Measurements from ENCODE around the gene KLLN.
"Not testable (repeated sequence)": the region's sequence is repeated elsewhere in the genome, so short reads cannot be mapped to it uniquely, and the experiment has no call there.

The KLLN gene

GRCh38 chr10:87863053-87863943 lies at the start of gene KLLN, which contains the start of gene PTEN:
TSS of gene KLLN (minus strand) at chr10:87863533. CDS start at chr10:87862487, 1,046 bp downstream.
TSS of gene PTEN (plus strand) at chr10:87863625. CDS start at chr10:87864470, 845 bp downstream.
- Histone ChIP-seq H3K36me3 (no peaks in the 10 kb centered on the region), H3K9ac (peak within 1 kb of the TSS; percentile 99), H3K27ac (peak within 1 kb of the TSS; percentile 97), H3K9me3 (no peaks in the 10 kb centered on the region), H3K27me3 (no peaks in the 10 kb centered on the region), H4K20me1 (peaks cover 46% of the 10 kb centered on the region), H3K4me2 (peak within 1 kb of the TSS; percentile 95), H3K4me1 (peaks cover 22% of the 10 kb centered on the region), H3K4me3 (peak within 1 kb of the TSS; percentile 90)
- TF ChIP-seq Cebpa-rat (IDR thresholded peaks at IDR 0.05) = no peak

- H3K4me1 ChIP-seq = not testable (repeated sequence)
These were observed 40.1 kb upstream of the KLLN start for GRCh38 chr10:87903396-87903795.

GRCh38 chr10:87897957-87898356 lies 34.6 kb upstream of the KLLN start:
- not testable (repeated sequence) for H3K27ac ChIP-seq, H3K9ac ChIP-seq, H3K4me2 ChIP-seq, H3K4me3 ChIP-seq, H3K4me1 ChIP-seq, H3K27me3 ChIP-seq
- Histone ChIP-seq H4K20me1 (peaks cover 61% of the 10 kb centered on the region), H3K36me3 (peaks cover 83% of the 10 kb centered on the region), H3K9me3 (peaks cover 57% of the 10 kb centered on the region)

More at GRCh38 chr10:87903396-87903795, 40.1 kb upstream of the KLLN start:
- not testable (repeated sequence) for H3K4me3 ChIP-seq, H3K27ac ChIP-seq, H3K27me3 ChIP-seq, H3K9ac ChIP-seq, H3K4me2 ChIP-seq
- peaks cover 78% of the 10 kb centered on the region for H3K36me3 ChIP-seq
- H3K9me3 ChIP-seq = peaks cover 52% of the 10 kb centered on the region
- H4K20me1 ChIP-seq = peaks cover 73% of the 10 kb centered on the region

- peaks cover 40% of the 10 kb centered on the region for H3K9me3 ChIP-seq
- H3K27me3 ChIP-seq = no peaks in the 10 kb centered on the region
- peaks cover 63% of the 10 kb centered on the region for H4K20me1 ChIP-seq
- H3K9ac ChIP-seq = no peak overlapping the region
- H3K4me2 ChIP-seq = no peak overlapping the region
- H3K36me3 ChIP-seq = peaks cover 82% of the 10 kb centered on the region
- TF ChIP-seq Cebpa-rat (IDR thresholded peaks at IDR 0.05) = no peak
- no peaks in the 10 kb centered on the region for H3K4me1 ChIP-seq
- H3K4me3 ChIP-seq = no peak overlapping the region
- no peak overlapping the region for H3K27ac ChIP-seq
These were observed 32.9 kb upstream of the KLLN start for GRCh38 chr10:87896216-87896615.

- TF ChIP-seq Cebpa-rat (IDR thresholded peaks at IDR 0.05) = no peak
- Histone ChIP-seq H3K27ac (no peak overlapping the region), H3K9me3 (peaks cover 39% of the 10 kb centered on the region), H3K27me3 (no peaks in the 10 kb centered on the region), H3K4me1 (no peaks in the 10 kb centered on the region), H3K9ac (no peak overlapping the region), H3K4me3 (no peak overlapping the region), H4K20me1 (peaks cover 66% of the 10 kb centered on the region), H3K4me2 (no peak overlapping the region), H3K36me3 (peaks cover 86% of the 10 kb centered on the region)
These were observed 32.1 kb upstream of the KLLN start for GRCh38 chr10:87895430-87895829.

- no peak for TF ChIP-seq Cebpa-rat (IDR thresholded peaks at IDR 0.05)
- Histone ChIP-seq H3K36me3 (peaks cover 70% of the 10 kb centered on the region), H3K4me3 (no peak overlapping the region), H3K9ac (no peak overlapping the region), H3K4me2 (no peak overlapping the region), H3K27me3 (no peaks in the 10 kb centered on the region), H3K9me3 (peaks cover 25% of the 10 kb centered on the region), H3K27ac (no peak overlapping the region), H3K4me1 (no peaks in the 10 kb centered on the region), H4K20me1 (peaks cover 74% of the 10 kb centered on the region)
These were observed 24.4 kb upstream of the KLLN start for GRCh38 chr10:87887548-87888289.

GRCh38 chr10:87887146-87887545 lies 23.8 kb upstream of the KLLN start:
- Histone ChIP-seq H3K9ac (no peak overlapping the region), H3K4me3 (no peak overlapping the region), H4K20me1 (peaks cover 73% of the 10 kb centered on the region), H3K27me3 (no peaks in the 10 kb centered on the region), H3K4me2 (no peak overlapping the region), H3K36me3 (peaks cover 68% of the 10 kb centered on the region), H3K27ac (no peak overlapping the region), H3K9me3 (peaks cover 25% of the 10 kb centered on the region), H3K4me1 (no peaks in the 10 kb centered on the region)
- no peak for TF ChIP-seq Cebpa-rat (IDR thresholded peaks at IDR 0.05)

GRCh38 chr10:87886635-87887034 lies 23.3 kb upstream of the KLLN start:
- peaks cover 68% of the 10 kb centered on the region for H4K20me1 ChIP-seq
- H3K27ac ChIP-seq = no peak overlapping the region
- H3K36me3 ChIP-seq = peaks cover 66% of the 10 kb centered on the region
- H3K4me1 ChIP-seq = no peaks in the 10 kb centered on the region
- H3K9ac ChIP-seq = no peak overlapping the region
- peaks cover 25% of the 10 kb centered on the region for H3K9me3 ChIP-seq
- no peak overlapping the region for H3K4me3 ChIP-seq
- H3K4me2 ChIP-seq = no peak overlapping the region
- TF ChIP-seq Cebpa-rat (IDR thresholded peaks at IDR 0.05) = no peak
- no peaks in the 10 kb centered on the region for H3K27me3 ChIP-seq

GRCh38 chr10:87882555-87883294 lies 19.4 kb upstream of the KLLN start:
- no peak for TF ChIP-seq Cebpa-rat (IDR thresholded peaks at IDR 0.05)
- Histone ChIP-seq H3K4me3 (no peak overlapping the region), H3K27me3 (no peaks in the 10 kb centered on the region), H3K9ac (no peak overlapping the region), H4K20me1 (peaks cover 56% of the 10 kb centered on the region), H3K27ac (no peak overlapping the region), H3K4me2 (no peak overlapping the region), H3K36me3 (peaks cover 83% of the 10 kb centered on the region), H3K9me3 (peaks cover 50% of the 10 kb centered on the region), H3K4me1 (no peaks in the 10 kb centered on the region)

GRCh38 chr10:87881373-87882059 lies 18.2 kb upstream of the KLLN start:
- Histone ChIP-seq H4K20me1 (peaks cover 48% of the 10 kb centered on the region), H3K36me3 (peaks cover 72% of the 10 kb centered on the region), H3K9me3 (peaks cover 39% of the 10 kb centered on the region)
- not testable (repeated sequence) for H3K4me1 ChIP-seq, H3K4me3 ChIP-seq, H3K4me2 ChIP-seq, H3K27me3 ChIP-seq, H3K9ac ChIP-seq, H3K27ac ChIP-seq
